Measurements from ENCODE around the gene ATP7B. TPM values are rescaled to one million over a fixed set of nuclear protein-coding genes. Genes with fewer than 3 reads are reported as not detected.

ATP7B gene
- total RNA-seq, 1 experiment from 2014 or later: 4.4 TPM

DNA sequence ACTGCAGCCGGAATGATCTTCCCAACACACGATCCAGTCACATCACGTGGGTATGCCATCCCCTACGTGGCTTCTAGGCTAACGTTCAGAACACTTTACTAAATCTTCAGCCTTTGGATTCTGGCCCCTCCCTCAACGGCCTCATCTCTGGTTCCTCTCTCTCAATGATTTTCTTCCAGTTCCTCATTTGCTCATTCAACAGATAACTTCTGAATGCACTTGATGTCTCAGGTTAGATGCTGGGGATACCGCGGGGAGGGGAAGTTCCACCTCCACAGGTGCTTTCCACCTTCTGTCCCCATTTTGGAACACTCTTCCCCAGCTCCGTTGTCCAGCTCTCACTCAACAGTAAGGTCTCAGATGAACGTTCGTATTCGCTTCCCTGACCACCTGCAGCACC, 66.1 kb downstream of the ATP7B start:
- H2AFZ ChIP-seq (ENCODE audit: low read length): no peak overlapping the region
- intact Hi-C loops (cut with micrococcal nuclease): no loop called here

GRCh38 chr13:51944428-51944827, 66.8 kb downstream of the ATP7B start:
- Histone ChIP-seq H3K4me1 (ENCODE audit: insufficient read depth, low read length) (peaks cover 7% of the 10 kb centered on the region; the same call in 1 of the 2 replicates), H3K36me3 (ENCODE audit: low read depth, low read length) (no peaks in the 10 kb centered on the region), H3K4me2 (ENCODE audit: low read length) (no peak overlapping the region), H3K79me2 (ENCODE audit: low read length) (no peaks in the 10 kb centered on the region), H3K9me2 (replicated peaks; ENCODE audit: low read length) (no peaks in the 10 kb centered on the region), H3K9ac (ENCODE audit: low read length) (no peak overlapping the region), H2AFZ (ENCODE audit: low read length) (no peak overlapping the region), H3K27ac (ENCODE audit: low read length) (no peak overlapping the region), H3K4me3 (ENCODE audit: low read length) (no peak overlapping the region), H3K9me3 (ENCODE audit: low read length) (no peaks in the 10 kb centered on the region), H3F3A (ENCODE audit: low read length, unreplicated experiment) (no peaks in the 10 kb centered on the region), H3K27me3 (ENCODE audit: low read length) (no peaks in the 10 kb centered on the region), H4K20me1 (ENCODE audit: low read length) (no peaks in the 10 kb centered on the region)
- TF ChIP-seq EZH2phosphoT487 (IDR thresholded peaks at IDR 0.05; ENCODE audit: borderline replicate concordance, low read length) (no peak), EZH2 (IDR thresholded peaks at IDR 0.05; ENCODE audit: low read length, unreplicated experiment) (no peak), CTCF (conservative IDR thresholded peaks at IDR 0.05; ENCODE audit: low read depth, low read length) (no peak)
- no peak for DNase-seq
- intact Hi-C loops (cut with micrococcal nuclease): no loop called here
- no TSS peak for BruUV-seq (replicated peaks)
- ChIA-PET POLR2A (ENCODE audit: unreplicated experiment) (no interaction called here), CTCF (no interaction called here)
- no peak for ATAC-seq

More for the DNA sequence above, 66.1 kb downstream of the ATP7B start:
- no peak overlapping the region for H3K4me3 ChIP-seq (ENCODE audit: low read length)
- no peaks in the 10 kb centered on the region for H3F3A ChIP-seq (ENCODE audit: low read length, unreplicated experiment)
- no peak for DNase-seq
- peaks cover 7% of the 10 kb centered on the region; the same call in 1 of the 2 replicates for H3K4me1 ChIP-seq (ENCODE audit: insufficient read depth, low read length)
- no peak overlapping the region for H3K27ac ChIP-seq (ENCODE audit: low read length)
- TF ChIP-seq EZH2phosphoT487 (IDR thresholded peaks at IDR 0.05; ENCODE audit: borderline replicate concordance, low read length) (no peak), CTCF (conservative IDR thresholded peaks at IDR 0.05; ENCODE audit: low read depth, low read length) (no peak), EZH2 (IDR thresholded peaks at IDR 0.05; ENCODE audit: low read length, unreplicated experiment) (no peak)
- H3K27me3 ChIP-seq (ENCODE audit: low read length): no peaks in the 10 kb centered on the region
- no TSS peak for BruUV-seq (replicated peaks)
- H4K20me1 ChIP-seq (ENCODE audit: low read length): no peaks in the 10 kb centered on the region
- POLR2A ChIA-PET (ENCODE audit: unreplicated experiment): no interaction called here
- no peak for ATAC-seq
- no peaks in the 10 kb centered on the region for H3K9me3 ChIP-seq (ENCODE audit: low read length)
- H3K36me3 ChIP-seq (ENCODE audit: low read depth, low read length): no peaks in the 10 kb centered on the region
- no peak overlapping the region for H3K9ac ChIP-seq (ENCODE audit: low read length)
- H3K9me2 ChIP-seq (replicated peaks; ENCODE audit: low read length): no peaks in the 10 kb centered on the region
- CTCF ChIA-PET: no interaction called here
- no peak overlapping the region for H3K4me2 ChIP-seq (ENCODE audit: low read length)
- H3K79me2 ChIP-seq (ENCODE audit: low read length): no peaks in the 10 kb centered on the region

GRCh38 chr13:51943721-51944120, 67.5 kb downstream of the ATP7B start:
- no TSS peak for BruUV-seq (replicated peaks)
- H2AFZ ChIP-seq (ENCODE audit: low read length): no peak overlapping the region
- intact Hi-C loops (cut with micrococcal nuclease): no loop called here
- H3K4me2 ChIP-seq (ENCODE audit: low read length): no peak overlapping the region
- H3K9me3 ChIP-seq (ENCODE audit: low read length): no peaks in the 10 kb centered on the region
- no peaks in the 10 kb centered on the region for H4K20me1 ChIP-seq (ENCODE audit: low read length)
- no peak for TF ChIP-seq EZH2phosphoT487 (IDR thresholded peaks at IDR 0.05; ENCODE audit: borderline replicate concordance, low read length)
- no peak for TF ChIP-seq CTCF (conservative IDR thresholded peaks at IDR 0.05; ENCODE audit: low read depth, low read length)
- TF ChIP-seq EZH2 (IDR thresholded peaks at IDR 0.05; ENCODE audit: low read length, unreplicated experiment): no peak
- H3F3A ChIP-seq (ENCODE audit: low read length, unreplicated experiment): no peaks in the 10 kb centered on the region
- DNase-seq: no peak
- CTCF ChIA-PET: no interaction called here
- no peak overlapping the region for H3K27ac ChIP-seq (ENCODE audit: low read length)
- no peak overlapping the region for H3K4me3 ChIP-seq (ENCODE audit: low read length)
- no peaks in the 10 kb centered on the region for H3K9me2 ChIP-seq (replicated peaks; ENCODE audit: low read length)
- POLR2A ChIA-PET (ENCODE audit: unreplicated experiment): no interaction called here
- no peak overlapping the region for H3K9ac ChIP-seq (ENCODE audit: low read length)
- H3K27me3 ChIP-seq (ENCODE audit: low read length): no peaks in the 10 kb centered on the region
- H3K4me1 ChIP-seq (ENCODE audit: insufficient read depth, low read length): peaks cover 7% of the 10 kb centered on the region; the same call in 1 of the 2 replicates
- H3K36me3 ChIP-seq (ENCODE audit: low read depth, low read length): no peaks in the 10 kb centered on the region
- ATAC-seq: no peak
- no peaks in the 10 kb centered on the region for H3K79me2 ChIP-seq (ENCODE audit: low read length)

All from PC-3 (cell line).